ENCODE results near the gene B4GALT5. TPM values are rescaled to one million over a fixed set of nuclear protein-coding genes. Genes with fewer than 3 reads are reported as not detected.

The B4GALT5 gene
- total RNA-seq, 3 donors from 2014 or later, result 16.8 to 33.8 (median 22.1) TPM

GRCh38 chr20:49593466-49594142 is 120.1 kb downstream of the B4GALT5 start:
- Histone ChIP-seq H3K27me3 (no peaks in the 10 kb centered on the region), H3K27ac (peak overlapping the region; percentile 65 to 88), H3K4me1 (no peaks in the 10 kb centered on the region), H3K36me3 (no peaks in the 10 kb centered on the region), H3K9me3 (no peaks in the 10 kb centered on the region), H3K4me3 (no peak overlapping the region)
- no peak for DNase-seq (ENCODE audit: low spot score in 2 of 2)
- TF ChIP-seq POLR2A (IDR thresholded peaks at IDR 0.05) (no peak), CTCF (IDR thresholded peaks at IDR 0.05) (no peak), POLR2AphosphoS5 (IDR thresholded peaks at IDR 0.05) (no peak)
- intact Hi-C loops (cut with DNase I; ENCODE audit: low total_unique reads), result no loop called here

- Histone ChIP-seq H3K4me1 (no peaks in the 10 kb centered on the region), H3K27ac (peak overlapping the region; percentile 48 to 88), H3K9me3 (no peaks in the 10 kb centered on the region), H3K4me3 (no peak overlapping the region), H3K36me3 (no peaks in the 10 kb centered on the region), H3K27me3 (no peaks in the 10 kb centered on the region)
- intact Hi-C loops (cut with DNase I; ENCODE audit: low total_unique reads), result no loop called here
- no peak for DNase-seq (ENCODE audit: low spot score in 2 of 2)
- TF ChIP-seq POLR2AphosphoS5 (IDR thresholded peaks at IDR 0.05) (no peak), POLR2A (IDR thresholded peaks at IDR 0.05) (no peak)
Observed at GRCh38 chr20:49592120-49592519, 121.6 kb downstream of the B4GALT5 start.

GRCh38 chr20:49591217-49591865 is 122.3 kb downstream of the B4GALT5 start:
- H3K4me1 ChIP-seq, result no peaks in the 10 kb centered on the region
- intact Hi-C loops (cut with DNase I; ENCODE audit: low total_unique reads), result no loop called here

GRCh38 chr20:49590163-49591017 is 123.3 kb downstream of the B4GALT5 start:
- H3K27me3 ChIP-seq, result no peaks in the 10 kb centered on the region
- H3K27ac ChIP-seq, result peak overlapping the region; percentile 17 to 48
- H3K36me3 ChIP-seq, result no peaks in the 10 kb centered on the region
- no peaks in the 10 kb centered on the region for H3K4me1 ChIP-seq
- TF ChIP-seq CTCF (IDR thresholded peaks at IDR 0.05) (no peak), POLR2A (IDR thresholded peaks at IDR 0.05) (no peak), POLR2AphosphoS5 (IDR thresholded peaks at IDR 0.05) (no peak)
- no peak for DNase-seq (ENCODE audit: low spot score in 2 of 2)
- intact Hi-C loops (cut with DNase I; ENCODE audit: low total_unique reads), result no loop called here
- H3K4me3 ChIP-seq, result no peak overlapping the region
- H3K9me3 ChIP-seq, result no peaks in the 10 kb centered on the region

More at GRCh38 chr20:49591217-49591865, 122.3 kb downstream of the B4GALT5 start:
- TF ChIP-seq POLR2AphosphoS5 (IDR thresholded peaks at IDR 0.05) (peak in 1 of 3 donors; percentile 23), POLR2A (IDR thresholded peaks at IDR 0.05) (no peak)
- Histone ChIP-seq H3K4me3 (no peak overlapping the region), H3K36me3 (no peaks in the 10 kb centered on the region), H3K27me3 (no peaks in the 10 kb centered on the region), H3K27ac (peak overlapping the region; percentile 48 to 88), H3K9me3 (no peaks in the 10 kb centered on the region)
- no peak for DNase-seq (ENCODE audit: low spot score in 2 of 2)

- Histone ChIP-seq H3K27ac (peak overlapping the region; percentile 17 to 48), H3K4me3 (no peak overlapping the region), H3K9me3 (no peaks in the 10 kb centered on the region), H3K4me1 (no peaks in the 10 kb centered on the region), H3K27me3 (no peaks in the 10 kb centered on the region), H3K36me3 (no peaks in the 10 kb centered on the region)
- DNase-seq (ENCODE audit: low spot score in 2 of 2), result no peak
- TF ChIP-seq CTCF (IDR thresholded peaks at IDR 0.05), result no peak
- TF ChIP-seq POLR2AphosphoS5 (IDR thresholded peaks at IDR 0.05), result no peak
- no peak for TF ChIP-seq POLR2A (IDR thresholded peaks at IDR 0.05)
- intact Hi-C loops (cut with DNase I; ENCODE audit: low total_unique reads), result no loop called here
Observed at GRCh38 chr20:49589747-49590146, 123.9 kb downstream of the B4GALT5 start.

Data from breast epithelium (tissue), 4 donors.